AG09309 (cell line): ENCODE measurements around the gene TMUB1.
A peak's percentile ranks its signal among the peaks of the same experiment; 100 is the strongest.

ENCODE experiments used
- DNase-seq: peaks from one replicate; pipeline ENCODE4 v3.0.0-alpha.2; 2010; ENCODE audit warnings: low read depth
- H3K4me3 ChIP-seq: 2 replicates; pipeline ENCODE4 v1.5.1; 2011; ENCODE audit warnings: mild to moderate bottlenecking, low read depth, low read length, moderate library complexity; ENCODE audit not compliant: control insufficient read depth
- CTCF ChIP-seq: IDR thresholded peaks from 2 replicates; pipeline ENCODE4 v1.5.1; 2011; ENCODE audit warnings: mild to moderate bottlenecking, low read depth, low read length, inconsistent platforms; ENCODE audit not compliant: insufficient read depth, control insufficient read depth; ENCODE audit errors: missing control alignments

The TMUB1 gene

GRCh38 chr7:151089893-151090730 lies 6.8 kb upstream of the TMUB1 start:
- H3K4me3 ChIP-seq: no peak overlapping the region
- no peak for DNase-seq
- TF ChIP-seq CTCF: no peak

- no peak for DNase-seq
- peak overlapping the region; percentile 91 for H3K4me3 ChIP-seq
- no peak for TF ChIP-seq CTCF
These were observed 5.8 kb upstream of the TMUB1 start for GRCh38 chr7:151088856-151089699.

GRCh38 chr7:151088019-151088855 lies 4.9 kb upstream of the TMUB1 start:
- DNase-seq: no peak
- peak overlapping the region; percentile 91 for H3K4me3 ChIP-seq
- TF ChIP-seq CTCF: no peak

GRCh38 chr7:151087245-151088018 lies 4.1 kb upstream of the TMUB1 start:
- DNase-seq: no peak
- peak overlapping the region; percentile 91 for H3K4me3 ChIP-seq
- TF ChIP-seq CTCF: no peak

GRCh38 chr7:151086802-151087244 lies 3.5 kb upstream of the TMUB1 start:
- DNase-seq: no peak
- peak overlapping the region; percentile 91 for H3K4me3 ChIP-seq
- TF ChIP-seq CTCF: no peak
